DOHH2 (cell line): ENCODE measurements around the gene SH3GL3.

Experiments used
- H3F3A ChIP-seq: fragments of 200-600 bp; sonication (generic), shearing (Covaris generic); 2 replicates; pipeline ENCODE4 v1.6.0; 2016; ENCODE audit warnings: antibody characterized with exemption, mild to moderate bottlenecking; ENCODE audit not compliant: control insufficient read depth, insufficient read depth
- H3K27ac ChIP-seq: fragments of 200-600 bp; sonication (generic); 2 replicates; pipeline ENCODE4 v1.5.1; 2014; ENCODE audit warnings: low read depth, mild to moderate bottlenecking, low read length, moderate library complexity
- H3K27me3 ChIP-seq: fragments of 200-600 bp; sonication (generic); 2 replicates; pipeline ENCODE4 v1.6.1; 2014; ENCODE audit warnings: mild to moderate bottlenecking, low read length, mixed read lengths; ENCODE audit not compliant: control insufficient read depth
- H3K36me3 ChIP-seq: fragments of 200-600 bp; sonication (generic); 2 replicates; pipeline ENCODE4 v1.6.1; 2014; ENCODE audit warnings: mild to moderate bottlenecking, low read length, moderate library complexity, mixed read lengths; ENCODE audit not compliant: control insufficient read depth
- H3K4me1 ChIP-seq: fragments of 200-600 bp; sonication (generic); 2 replicates; pipeline ENCODE4 v1.6.1; 2014; ENCODE audit warnings: mild to moderate bottlenecking, low read length, mixed read lengths; ENCODE audit not compliant: control insufficient read depth
- H3K4me2 ChIP-seq: fragments of 200-600 bp; sonication (generic); 2 replicates; pipeline ENCODE4 v1.6.0; 2014; ENCODE audit warnings: mild to moderate bottlenecking, low read length, moderate library complexity
- H3K4me3 ChIP-seq: fragments of 200-600 bp; sonication (generic); 2 replicates; pipeline ENCODE4 v1.5.1; 2014; ENCODE audit warnings: mild to moderate bottlenecking, low read length, mixed read lengths
- H3K79me2 ChIP-seq: fragments of 200-600 bp; sonication (generic); 2 replicates; pipeline ENCODE4 v1.6.1; 2014; ENCODE audit warnings: mild to moderate bottlenecking, low read length, mixed read lengths; ENCODE audit not compliant: control insufficient read depth
- H3K9me2 ChIP-seq: fragments of 200-600 bp; sonication (generic); replicated peaks from 2 replicates; pipeline ENCODE4 v1.6.1; 2014; ENCODE audit warnings: mild to moderate bottlenecking, low read length, mixed read lengths; ENCODE audit not compliant: control insufficient read depth
- H3K9me3 ChIP-seq: fragments of 200-600 bp; sonication (generic); 2 replicates; pipeline ENCODE4 v1.6.1; 2014; ENCODE audit warnings: antibody characterized with exemption, low read length, mixed read lengths; ENCODE audit not compliant: control insufficient read depth, insufficient read depth
- H4K20me1 ChIP-seq: fragments of 200-600 bp; sonication (generic); 2 replicates; pipeline ENCODE4 v1.6.0; 2014; ENCODE audit warnings: low read depth, mild to moderate bottlenecking, antibody characterized with exemption, low read length, moderate library complexity; ENCODE audit not compliant: control insufficient read depth, insufficient read depth
- CTCF ChIP-seq: fragments of 200-600 bp; sonication (generic); IDR thresholded peaks from one replicate; pipeline ENCODE4 v1.5.1; 2014; ENCODE audit warnings: antibody characterized with exemption, mild to moderate bottlenecking, low read depth, low read length; ENCODE audit not compliant: poor library complexity, severe bottlenecking
- EZH2phosphoT487 ChIP-seq: fragments of 200-600 bp; sonication (generic); IDR thresholded peaks from 2 replicates; pipeline ENCODE4 v1.6.1; 2017; ENCODE audit warnings: borderline replicate concordance, mild to moderate bottlenecking, antibody characterized with exemption, low read length, moderate library complexity, mixed read lengths

Gene SH3GL3

GRCh38 chr15:83443076-83443847 lies 3.9 kb upstream of the SH3GL3 start:
- no peak overlapping the region for H3K27ac ChIP-seq
- TF ChIP-seq CTCF (no peak), EZH2phosphoT487 (no peak)
- no peak overlapping the region for H3K4me3 ChIP-seq
- H3K4me2 ChIP-seq = no peak overlapping the region
- no peaks in the 10 kb centered on the region for H3K9me3 ChIP-seq
- no peaks in the 10 kb centered on the region for H4K20me1 ChIP-seq
- no peaks in the 10 kb centered on the region for H3K36me3 ChIP-seq
- H3K9me2 ChIP-seq = no peaks in the 10 kb centered on the region
- H3F3A ChIP-seq = no peaks in the 10 kb centered on the region
- H3K4me1 ChIP-seq = no peaks in the 10 kb centered on the region
- no peaks in the 10 kb centered on the region for H3K79me2 ChIP-seq
- H3K27me3 ChIP-seq = no peaks in the 10 kb centered on the region

- Histone ChIP-seq H3K27me3 (no peaks in the 10 kb centered on the region), H3K4me1 (no peaks in the 10 kb centered on the region), H3F3A (no peaks in the 10 kb centered on the region), H3K4me2 (no peak overlapping the region), H3K4me3 (no peak overlapping the region), H3K9me2 (no peaks in the 10 kb centered on the region), H3K9me3 (no peaks in the 10 kb centered on the region), H3K27ac (no peak overlapping the region), H3K79me2 (no peaks in the 10 kb centered on the region), H4K20me1 (no peaks in the 10 kb centered on the region), H3K36me3 (no peaks in the 10 kb centered on the region)
- no peak for TF ChIP-seq EZH2phosphoT487
Observed at GRCh38 chr15:83444936-83445335, 2.2 kb upstream of the SH3GL3 start.

- no peak for TF ChIP-seq CTCF
- no peak for TF ChIP-seq EZH2phosphoT487
- no peak overlapping the region for H3K4me2 ChIP-seq
- no peaks in the 10 kb centered on the region for H3K4me1 ChIP-seq
- no peaks in the 10 kb centered on the region for H3F3A ChIP-seq
- no peaks in the 10 kb centered on the region for H3K27me3 ChIP-seq
- H3K79me2 ChIP-seq = no peaks in the 10 kb centered on the region
- H3K4me3 ChIP-seq = no peak overlapping the region
- no peak overlapping the region for H3K27ac ChIP-seq
- no peaks in the 10 kb centered on the region for H3K9me2 ChIP-seq
- H4K20me1 ChIP-seq = no peaks in the 10 kb centered on the region
- H3K9me3 ChIP-seq = no peaks in the 10 kb centered on the region
- H3K36me3 ChIP-seq = no peaks in the 10 kb centered on the region
Observed at GRCh38 chr15:83445643-83446042, 1.5 kb upstream of the SH3GL3 start.

- Histone ChIP-seq H3K79me2 (no peaks in the 10 kb centered on the region), H3K9me2 (no peaks in the 10 kb centered on the region), H3K9me3 (no peaks in the 10 kb centered on the region), H3F3A (no peaks in the 10 kb centered on the region), H3K4me3 (no peak overlapping the region), H4K20me1 (no peaks in the 10 kb centered on the region), H3K27ac (no peak overlapping the region), H3K4me1 (no peaks in the 10 kb centered on the region), H3K36me3 (no peaks in the 10 kb centered on the region), H3K27me3 (no peaks in the 10 kb centered on the region), H3K4me2 (no peak overlapping the region)
- TF ChIP-seq EZH2phosphoT487 (no peak), CTCF (no peak)
Observed at GRCh38 chr15:83446417-83446816, 724 bp upstream of the SH3GL3 start.
